Measurements from ENCODE around the gene CMKLR1. TPM values are rescaled to one million over a fixed set of nuclear protein-coding genes. Genes with fewer than 3 reads are reported as not detected.

The CMKLR1 gene
- total and polyA plus RNA-seq, 9 of the 15 experiments (the other 6 are each of a cell fraction or from before 2014, with no cell fraction given): 0.11 to 1.4 (median 0.20) TPM

DNA sequence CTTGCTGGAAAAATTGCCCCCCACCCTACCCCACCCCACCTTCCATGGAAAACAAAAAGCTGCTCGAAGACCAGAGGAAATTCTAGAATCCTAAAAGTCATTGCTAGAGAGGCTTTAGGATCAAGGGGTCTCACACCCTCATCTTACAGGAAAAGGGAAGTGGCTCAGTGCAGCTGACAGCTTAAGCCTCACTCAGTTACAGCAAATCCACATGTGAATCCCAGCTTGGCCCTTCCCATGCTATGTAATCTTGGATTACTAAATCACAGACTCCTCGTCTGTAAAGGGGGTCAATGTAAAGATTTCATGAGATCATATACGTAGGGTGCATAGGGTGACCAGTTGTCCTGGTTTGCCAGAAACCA, 25.9 kb downstream of the CMKLR1 start:
- H3K27ac ChIP-seq (ENCODE audit: extremely low read depth, low read depth, low read length): peak overlapping the region; percentile 75; the same call in 2 of the 3 replicates
- POLR2A ChIA-PET: interaction anchor here (0.8 to 1.0 kb wide), 2 partner anchors 11 to 161 kb away, joined by 3 to 4 read pairs; no protein-coding TSS in a partner anchor
- H3K9me1 ChIP-seq (ENCODE audit: control insufficient read depth, insufficient read depth, low read length): no peaks in the 10 kb centered on the region

DNA sequence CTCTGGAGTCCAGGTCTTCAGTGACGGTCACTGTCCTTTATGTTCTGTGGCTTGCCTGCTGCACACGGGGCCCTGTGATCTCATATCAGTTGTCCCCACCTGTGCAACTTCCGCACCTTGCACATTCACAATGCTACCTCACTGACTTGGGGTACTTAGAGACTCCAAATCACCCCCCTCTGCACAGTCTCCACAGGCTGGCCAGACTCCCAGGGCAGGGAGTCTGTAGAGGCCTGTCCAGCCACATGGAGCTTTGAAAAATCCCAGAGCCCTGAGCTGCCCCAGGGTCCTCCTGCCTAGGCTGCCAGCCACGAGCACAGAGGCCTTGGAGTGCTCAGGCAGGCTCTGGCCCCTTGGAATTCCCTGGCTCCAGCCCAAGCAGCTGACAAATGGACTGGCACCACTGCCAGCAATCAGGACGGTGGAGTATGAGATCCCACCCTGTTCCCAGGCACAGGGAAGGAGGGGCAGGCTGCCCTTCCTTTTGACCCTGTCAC, 26.4 kb downstream of the CMKLR1 start:
- H3K9me3 ChIP-seq (replicated peaks; ENCODE audit: control insufficient read depth, insufficient read depth, low read depth, low read length): no peaks in the 10 kb centered on the region
- intact Hi-C loops (cut with micrococcal nuclease) (no loop called here), in situ Hi-C loops (cut with MboI) (no loop called here)
- H3K9ac ChIP-seq (ENCODE audit: insufficient read depth in 1 of 2, low read depth in 2 of 2, low read length in 2 of 2): peak overlapping the region in 1 of 2 experiments; percentile 73; a peak in 1 of 4 replicates
- H3K4me1 ChIP-seq (replicated peaks in 1 of 2; ENCODE audit: control insufficient read depth in 2 of 2, insufficient read depth in 2 of 2, low read length in 2 of 2): peaks cover 6 to 25% of the 10 kb centered on the region in 2 experiments
- H2AFZ ChIP-seq (ENCODE audit: low read depth, low read length): peak overlapping the region; percentile 34; the same call in 1 of the 2 replicates
- 0 out of 2 replicates have a peak, but pooled peaks cover 2% of the 10 kb centered on the region for H4K20me1 ChIP-seq (replicated peaks; ENCODE audit: control insufficient read depth, insufficient read depth, low read length)
- peak; percentile 69 for ATAC-seq
- ChIA-PET POLR2A (interaction anchor here (0.6 to 0.8 kb wide), 2 partner anchors 9 to 162 kb away, joined by 3 read pairs; no protein-coding TSS in a partner anchor), CTCF (ENCODE audit: low intra/inter-chr PET ratio) (no interaction called here)
- H3K79me2 ChIP-seq (ENCODE audit: control insufficient read depth, insufficient read depth, low read length): no peaks in the 10 kb centered on the region
- H3K4me2 ChIP-seq (ENCODE audit: insufficient read depth, low read length): no peak overlapping the region
- WGBS (ENCODE audit: insufficient coverage, low coverage, missing lambda C conversion rate): 16% methylated on average over 5 of the region's 5 CpGs
- DNase-seq (ENCODE audit: extremely low read depth in 1 of 4, low spot score in 3 of 4): peak in 3 of 4 experiments; percentile 18 to 65 (median 42)
- no peak overlapping the region for H3K4me3 ChIP-seq
- peak overlapping the region; percentile 75; the same call in 2 of the 3 replicates for H3K27ac ChIP-seq (ENCODE audit: extremely low read depth, low read depth, low read length)
- no peaks in the 10 kb centered on the region for H3K9me1 ChIP-seq (ENCODE audit: control insufficient read depth, insufficient read depth, low read length)
- no peak for FAIRE-seq
- H3K27me3 ChIP-seq (ENCODE audit: control insufficient read depth in 2 of 2, insufficient read depth in 2 of 2, low read length in 2 of 2): peaks cover 4 to 10% of the 10 kb centered on the region in 2 experiments; a peak in 4 of 5 replicates
- H3K36me3 ChIP-seq (ENCODE audit: control insufficient read depth, insufficient read depth, low read length): no peaks in the 10 kb centered on the region
- BruUV-seq (replicated peaks): no TSS peak
- TF ChIP-seq MTA3 (IDR thresholded peaks at IDR 0.05; ENCODE audit: borderline replicate concordance) (0 out of 2 replicates have a peak, but pooled peaks have one; percentile 13), EP300 (IDR thresholded peaks at IDR 0.05; ENCODE audit: low read length) (peak; percentile 34; the same call in 1 of the 2 replicates), CREM (IDR thresholded peaks at IDR 0.05; ENCODE audit: low read depth) (peak; percentile 43; the same call in 1 of the 2 replicates), MTA2 (IDR thresholded peaks at IDR 0.05; ENCODE audit: low read depth) (peak; percentile 40; the same call in 1 of the 2 replicates), TRIM24 (IDR thresholded peaks at IDR 0.05) (peak in 1 of 2 experiments; percentile 23; a peak in 1 of 4 replicates), TCF3 (CRISPR knock-in tag; IDR thresholded peaks at IDR 0.05) (peak; percentile 75), CBFA2T3 (IDR thresholded peaks at IDR 0.05) (peak; percentile 69), SOX6 (IDR thresholded peaks at IDR 0.05) (0 out of 2 replicates have a peak, but pooled peaks have one; percentile 25), GATA2 (CRISPR knock-in tag; IDR thresholded peaks at IDR 0.05) (peak; percentile 47; the same call in 1 of the 2 replicates), CTBP1 (IDR thresholded peaks at IDR 0.05; ENCODE audit: borderline replicate concordance) (peak; percentile 13; the same call in 1 of the 2 replicates), ARID1B (IDR thresholded peaks at IDR 0.05) (peak; percentile 67)
- TF ChIP-seq, protein P1, sequence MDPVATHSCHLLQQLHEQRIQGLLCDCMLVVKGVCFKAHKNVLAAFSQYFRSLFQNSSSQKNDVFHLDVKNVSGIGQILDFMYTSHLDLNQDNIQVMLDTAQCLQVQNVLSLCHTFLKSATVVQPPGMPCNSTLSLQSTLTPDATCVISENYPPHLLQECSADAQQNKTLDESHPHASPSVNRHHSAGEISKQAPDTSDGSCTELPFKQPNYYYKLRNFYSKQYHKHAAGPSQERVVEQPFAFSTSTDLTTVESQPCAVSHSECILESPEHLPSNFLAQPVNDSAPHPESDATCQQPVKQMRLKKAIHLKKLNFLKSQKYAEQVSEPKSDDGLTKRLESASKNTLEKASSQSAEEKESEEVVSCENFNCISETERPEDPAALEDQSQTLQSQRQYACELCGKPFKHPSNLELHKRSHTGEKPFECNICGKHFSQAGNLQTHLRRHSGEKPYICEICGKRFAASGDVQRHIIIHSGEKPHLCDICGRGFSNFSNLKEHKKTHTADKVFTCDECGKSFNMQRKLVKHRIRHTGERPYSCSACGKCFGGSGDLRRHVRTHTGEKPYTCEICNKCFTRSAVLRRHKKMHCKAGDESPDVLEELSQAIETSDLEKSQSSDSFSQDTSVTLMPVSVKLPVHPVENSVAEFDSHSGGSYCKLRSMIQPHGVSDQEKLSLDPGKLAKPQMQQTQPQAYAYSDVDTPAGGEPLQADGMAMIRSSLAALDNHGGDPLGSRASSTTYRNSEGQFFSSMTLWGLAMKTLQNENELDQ (CRISPR knock-in tag; IDR thresholded peaks at IDR 0.05; ENCODE audit: borderline replicate concordance): no peak

More for the DNA sequence above, 25.9 kb downstream of the CMKLR1 start:
- no peak for DNase-seq (ENCODE audit: extremely low read depth in 1 of 4, low spot score in 3 of 4)
- BruUV-seq (replicated peaks): no TSS peak
- in situ Hi-C loops (cut with MboI) (no loop called here), intact Hi-C loops (cut with micrococcal nuclease) (no loop called here)
- Histone ChIP-seq H3K9ac (ENCODE audit: insufficient read depth in 1 of 2, low read depth in 2 of 2, low read length in 2 of 2) (peak overlapping the region in 1 of 2 experiments; percentile 73; a peak in 1 of 4 replicates), H3K9me3 (replicated peaks; ENCODE audit: control insufficient read depth, insufficient read depth, low read depth, low read length) (no peaks in the 10 kb centered on the region), H3K4me3 (no peak overlapping the region), H3K4me2 (ENCODE audit: insufficient read depth, low read length) (0 out of 2 replicates have a peak overlapping the region, but pooled peaks have one; percentile 27), H3K36me3 (ENCODE audit: control insufficient read depth, insufficient read depth, low read length) (no peaks in the 10 kb centered on the region), H2AFZ (ENCODE audit: low read depth, low read length) (peak overlapping the region; percentile 35), H4K20me1 (replicated peaks; ENCODE audit: control insufficient read depth, insufficient read depth, low read length) (no peaks in the 10 kb centered on the region), H3K79me2 (ENCODE audit: control insufficient read depth, insufficient read depth, low read length) (no peaks in the 10 kb centered on the region), H3K27me3 (ENCODE audit: control insufficient read depth in 2 of 2, insufficient read depth in 2 of 2, low read length in 2 of 2) (peaks cover under 1 to 5% of the 10 kb centered on the region in 2 experiments; a peak in 3 of 5 replicates), H3K4me1 (replicated peaks in 1 of 2; ENCODE audit: control insufficient read depth in 2 of 2, insufficient read depth in 2 of 2, low read length in 2 of 2) (peaks cover 6 to 25% of the 10 kb centered on the region in 2 experiments)
- peak; percentile 29 for ATAC-seq
- no peak for FAIRE-seq
- WGBS (ENCODE audit: insufficient coverage, low coverage, missing lambda C conversion rate): 36% methylated on average over 3 of the region's 3 CpGs
- CTCF ChIA-PET (ENCODE audit: low intra/inter-chr PET ratio): no interaction called here
- TF ChIP-seq ZNF589 (CRISPR knock-in tag; IDR thresholded peaks at IDR 0.05; ENCODE audit: low read depth) (peak; percentile 42; the same call in 1 of the 2 replicates), KDM1A (IDR thresholded peaks at IDR 0.05) (0 out of 4 replicates have a peak, but pooled peaks of 1 of the 2 experiments have one; percentile 8), TBP (optimal IDR thresholded peaks at IDR 0.05; ENCODE audit: low read depth, low read length) (no peak), ARID1B (IDR thresholded peaks at IDR 0.05) (no peak), GTF2E2 (tag; IDR thresholded peaks at IDR 0.05) (peak; percentile 26; the same call in 1 of the 2 replicates), FOXJ3 (CRISPR knock-in tag; IDR thresholded peaks at IDR 0.05) (no peak), SPI1 (IDR thresholded peaks at IDR 0.05; ENCODE audit: borderline replicate concordance, low read depth, low read length) (peak; percentile 97), ZKSCAN1 (IDR thresholded peaks at IDR 0.05; ENCODE audit: low read depth, low read length) (no peak)

Data from K562 (cell line).